Gastroesophageal sphincter (tissue), 4 donors: ENCODE data around the gene EFHD2. TPM values are rescaled to one million over a fixed set of nuclear protein-coding genes. Genes with fewer than 3 reads are reported as not detected.

ENCODE experiments used
- ATAC-seq: fragments of 150-250 bp; one replicate; pipeline ENCODE4 v1.9.1; 2016; ENCODE audit warnings: mild to moderate bottlenecking, moderate library complexity
- H3K27ac ChIP-seq, 4 donors: fragments of 200-600 bp; sonication (generic) in 3 of 4; 1 replicate in 3 of 4; 2 replicates in 1 of 4; pipeline ENCODE4 v1.5.1; 2016 to 2019
- H3K27me3 ChIP-seq: fragments of 200-600 bp; sonication (generic); one replicate; pipeline ENCODE4 v1.5.1; 2019
- H3K36me3 ChIP-seq, 2 donors: fragments of 200-600 bp; sonication (generic); one replicate each; pipeline ENCODE4 v1.5.1; 2019; ENCODE audit warnings: control low read depth in 1 of 2
- H3K4me1 ChIP-seq, 3 donors: fragments of 200-600 bp; sonication (generic); 1 replicate in 2 of 3; 2 replicates in 1 of 3; pipeline ENCODE4 v1.5.1; 2016 to 2019; ENCODE audit warnings: control low read depth in 2 of 3
- H3K4me3 ChIP-seq, 2 donors: fragments of 200-600 bp; sonication (generic); one replicate each; pipeline ENCODE4 v1.5.1; 2019; ENCODE audit warnings: mild to moderate bottlenecking in 1 of 2, moderate library complexity in 1 of 2
- H3K9me3 ChIP-seq, 3 donors: fragments of 200-600 bp; sonication (generic); one replicate each; pipeline ENCODE4 v1.5.1; 2017 to 2019; ENCODE audit warnings: control low read depth in 2 of 3
- EP300 ChIP-seq: sonication (generic); formaldehyde crosslinking; IDR thresholded peaks from one replicate; pipeline ENCODE4 v1.6.1; 2017; ENCODE audit warnings: antibody characterized with exemption, mild to moderate bottlenecking
- POLR2A ChIP-seq, 2 donors: fragments of 450-650 bp; IDR thresholded peaks; one replicate each; pipeline ENCODE4 v1.6.1; 2017; ENCODE audit warnings: antibody characterized with exemption in 2 of 2, mild to moderate bottlenecking in 2 of 2, moderate library complexity in 1 of 2
- POLR2AphosphoS5 ChIP-seq: sonication (generic); formaldehyde crosslinking; IDR thresholded peaks from one replicate; pipeline ENCODE4 v1.6.1; 2017; ENCODE audit warnings: antibody characterized with exemption
- WGBS, 2 donors: methylation state at CpG; one replicate each; pipeline ENCODE4 v1.1.5; 2018; ENCODE audit warnings: low coverage in 1 of 2; 5-methylcytosine and 5-hydroxymethylcytosine counted together
- total RNA-seq, 4 donors: library from RNA; depleted of rRNA; stranded (reverse); fragments of >200 nt; gene quantifications; one replicate each; pipeline ENCODE4 v1.1.0, GENCODE V29; 2016
- TF ChIP-seq, protein P1 (sequence below), 4 experiments: fragments of 200-600 bp in 2 of 4; fragments of 450-650 bp in 2 of 4; sonication (generic) in 1 of 4; IDR thresholded peaks; one replicate each; pipeline ENCODE4 v1.5.1; 2017 to 2019; ENCODE audit warnings: antibody characterized with exemption in 4 of 4, mild to moderate bottlenecking in 2 of 4, moderate library complexity in 2 of 4

The EFHD2 gene
- total RNA-seq, 4 donors from 2014 or later = 26.3 to 60.7 (median 53.7) TPM

DNA sequence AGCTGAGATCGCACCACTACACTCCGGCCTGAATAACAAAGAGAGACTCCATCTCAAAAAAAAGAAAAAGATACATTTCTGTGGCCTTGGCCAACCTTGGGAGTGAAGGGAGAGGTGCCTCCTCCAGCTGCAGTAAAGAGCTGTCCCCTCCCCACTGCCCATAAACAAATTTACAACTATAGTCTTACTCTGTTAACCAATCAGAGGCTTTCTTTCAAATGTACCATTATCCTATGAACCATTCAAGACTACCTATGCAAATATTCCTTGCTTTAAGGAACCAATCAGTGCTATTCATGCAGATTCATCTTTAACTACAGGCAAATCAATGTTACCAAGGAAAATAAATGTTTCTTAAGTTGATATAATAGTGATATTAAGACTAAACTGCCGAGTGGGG is 67.2 kb downstream of the EFHD2 start:
- H3K27ac ChIP-seq = no peak overlapping the region
- H3K9me3 ChIP-seq = no peaks in the 10 kb centered on the region
- TF ChIP-seq EP300 (no peak), POLR2A (IDR thresholded peaks at IDR 0.05) (no peak), POLR2AphosphoS5 (no peak)
- TF ChIP-seq, protein P1, sequence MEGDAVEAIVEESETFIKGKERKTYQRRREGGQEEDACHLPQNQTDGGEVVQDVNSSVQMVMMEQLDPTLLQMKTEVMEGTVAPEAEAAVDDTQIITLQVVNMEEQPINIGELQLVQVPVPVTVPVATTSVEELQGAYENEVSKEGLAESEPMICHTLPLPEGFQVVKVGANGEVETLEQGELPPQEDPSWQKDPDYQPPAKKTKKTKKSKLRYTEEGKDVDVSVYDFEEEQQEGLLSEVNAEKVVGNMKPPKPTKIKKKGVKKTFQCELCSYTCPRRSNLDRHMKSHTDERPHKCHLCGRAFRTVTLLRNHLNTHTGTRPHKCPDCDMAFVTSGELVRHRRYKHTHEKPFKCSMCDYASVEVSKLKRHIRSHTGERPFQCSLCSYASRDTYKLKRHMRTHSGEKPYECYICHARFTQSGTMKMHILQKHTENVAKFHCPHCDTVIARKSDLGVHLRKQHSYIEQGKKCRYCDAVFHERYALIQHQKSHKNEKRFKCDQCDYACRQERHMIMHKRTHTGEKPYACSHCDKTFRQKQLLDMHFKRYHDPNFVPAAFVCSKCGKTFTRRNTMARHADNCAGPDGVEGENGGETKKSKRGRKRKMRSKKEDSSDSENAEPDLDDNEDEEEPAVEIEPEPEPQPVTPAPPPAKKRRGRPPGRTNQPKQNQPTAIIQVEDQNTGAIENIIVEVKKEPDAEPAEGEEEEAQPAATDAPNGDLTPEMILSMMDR (IDR thresholded peaks at IDR 0.05) = no peak
- H3K27me3 ChIP-seq = no peaks in the 10 kb centered on the region
- no peak for ATAC-seq
- no peaks in the 10 kb centered on the region for H3K4me1 ChIP-seq
- H3K4me3 ChIP-seq = no peak overlapping the region
- 89 to 92% methylated on average over 1 to 3 of the region's 3 CpGs for WGBS, 2 donors
- no peaks in the 10 kb centered on the region for H3K36me3 ChIP-seq

DNA sequence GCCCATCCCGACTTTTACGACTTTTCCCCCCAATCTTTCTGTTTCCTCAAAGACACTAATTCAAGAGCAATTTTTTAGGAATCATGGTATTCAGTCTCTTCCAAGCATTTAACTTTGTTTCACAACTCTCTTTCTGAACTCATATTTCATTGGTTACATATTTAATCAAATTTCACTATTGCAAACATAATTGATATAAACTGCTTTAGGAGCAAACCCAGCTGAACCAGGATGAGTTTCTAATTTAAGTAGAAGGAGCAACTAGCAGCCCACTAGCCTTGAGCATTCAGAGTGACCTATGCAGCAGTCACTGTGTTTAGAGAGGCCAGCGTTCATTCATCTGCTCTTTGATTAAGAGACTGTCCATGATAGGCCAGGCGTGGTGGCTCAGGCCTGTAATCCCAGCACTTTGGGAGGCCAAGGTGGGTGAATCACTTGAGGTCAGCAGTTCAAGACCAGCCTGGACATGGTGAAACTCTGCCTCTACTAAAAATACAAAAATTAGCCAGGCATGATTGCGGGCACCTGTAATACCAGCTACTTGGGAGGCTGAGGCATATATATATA is 68.0 kb downstream of the EFHD2 start:
- ATAC-seq = no peak

More for the DNA sequence above, 68.0 kb downstream of the EFHD2 start:
- H3K27ac ChIP-seq = no peak overlapping the region
- H3K9me3 ChIP-seq = no peaks in the 10 kb centered on the region
- H3K27me3 ChIP-seq = no peaks in the 10 kb centered on the region
- 88 to 93% methylated on average over 3 to 5 of the region's 5 CpGs for WGBS, 2 donors
- no peaks in the 10 kb centered on the region for H3K36me3 ChIP-seq
- no peaks in the 10 kb centered on the region for H3K4me1 ChIP-seq
- TF ChIP-seq EP300 (no peak), POLR2AphosphoS5 (no peak), POLR2A (IDR thresholded peaks at IDR 0.05) (no peak)
- TF ChIP-seq, protein P1 (IDR thresholded peaks at IDR 0.05) = no peak
- H3K4me3 ChIP-seq = no peak overlapping the region

Other genes with a start within 250 kb of the EFHD2 start
- gene FHAD1, start 162.7 kb upstream of the EFHD2 start, total RNA-seq = 1 to 10 TPM in 1 of 4 donors, not detected in 3; 1.1 TPM
- gene CTRC, start 28.6 kb downstream of the EFHD2 start, total RNA-seq = not detected
- gene CELA2A, start 46.8 kb downstream of the EFHD2 start, total RNA-seq = not detected
- gene CELA2B, start 66.2 kb downstream of the EFHD2 start, total RNA-seq = not detected
- gene CASP9, start 114.3 kb downstream of the EFHD2 start, total RNA-seq = 10 to 100 TPM; 11.0 to 22.5 (median 14.3) TPM
- 10 to 100 TPM; 10.2 to 18.7 (median 13.8) TPM for gene DNAJC16, start 117.0 kb downstream of the EFHD2 start, total RNA-seq
- gene AGMAT, start 175.2 kb downstream of the EFHD2 start, total RNA-seq = not detected
- gene DDI2, start 207.6 kb downstream of the EFHD2 start, total RNA-seq = 10 to 100 TPM; 14.3 to 37.2 (median 16.5) TPM